DOHH2 (cell line): ENCODE data around the gene DRICH1.
"Not testable (repeated sequence)": the region's sequence is repeated elsewhere in the genome, so short reads cannot be mapped to it uniquely, and the experiment has no call there.

ENCODE experiments used
- H3F3A ChIP-seq: fragments of 200-600 bp; sonication (generic), shearing (Covaris generic); 2 replicates; pipeline ENCODE4 v1.6.0; 2016; ENCODE audit warnings: antibody characterized with exemption, mild to moderate bottlenecking; ENCODE audit not compliant: control insufficient read depth, insufficient read depth
- H3K27ac ChIP-seq: fragments of 200-600 bp; sonication (generic); 2 replicates; pipeline ENCODE4 v1.5.1; 2014; ENCODE audit warnings: low read depth, mild to moderate bottlenecking, low read length, moderate library complexity
- H3K27me3 ChIP-seq: fragments of 200-600 bp; sonication (generic); 2 replicates; pipeline ENCODE4 v1.6.1; 2014; ENCODE audit warnings: mild to moderate bottlenecking, low read length, mixed read lengths; ENCODE audit not compliant: control insufficient read depth
- H3K36me3 ChIP-seq: fragments of 200-600 bp; sonication (generic); 2 replicates; pipeline ENCODE4 v1.6.1; 2014; ENCODE audit warnings: mild to moderate bottlenecking, low read length, moderate library complexity, mixed read lengths; ENCODE audit not compliant: control insufficient read depth
- H3K4me1 ChIP-seq: fragments of 200-600 bp; sonication (generic); 2 replicates; pipeline ENCODE4 v1.6.1; 2014; ENCODE audit warnings: mild to moderate bottlenecking, low read length, mixed read lengths; ENCODE audit not compliant: control insufficient read depth
- H3K4me2 ChIP-seq: fragments of 200-600 bp; sonication (generic); 2 replicates; pipeline ENCODE4 v1.6.0; 2014; ENCODE audit warnings: mild to moderate bottlenecking, low read length, moderate library complexity
- H3K4me3 ChIP-seq: fragments of 200-600 bp; sonication (generic); 2 replicates; pipeline ENCODE4 v1.5.1; 2014; ENCODE audit warnings: mild to moderate bottlenecking, low read length, mixed read lengths
- H3K79me2 ChIP-seq: fragments of 200-600 bp; sonication (generic); 2 replicates; pipeline ENCODE4 v1.6.1; 2014; ENCODE audit warnings: mild to moderate bottlenecking, low read length, mixed read lengths; ENCODE audit not compliant: control insufficient read depth
- H3K9me2 ChIP-seq: fragments of 200-600 bp; sonication (generic); replicated peaks from 2 replicates; pipeline ENCODE4 v1.6.1; 2014; ENCODE audit warnings: mild to moderate bottlenecking, low read length, mixed read lengths; ENCODE audit not compliant: control insufficient read depth
- H3K9me3 ChIP-seq: fragments of 200-600 bp; sonication (generic); 2 replicates; pipeline ENCODE4 v1.6.1; 2014; ENCODE audit warnings: antibody characterized with exemption, low read length, mixed read lengths; ENCODE audit not compliant: control insufficient read depth, insufficient read depth
- H4K20me1 ChIP-seq: fragments of 200-600 bp; sonication (generic); 2 replicates; pipeline ENCODE4 v1.6.0; 2014; ENCODE audit warnings: low read depth, mild to moderate bottlenecking, antibody characterized with exemption, low read length, moderate library complexity; ENCODE audit not compliant: control insufficient read depth, insufficient read depth
- CTCF ChIP-seq: fragments of 200-600 bp; sonication (generic); IDR thresholded peaks from one replicate; pipeline ENCODE4 v1.5.1; 2014; ENCODE audit warnings: antibody characterized with exemption, mild to moderate bottlenecking, low read depth, low read length; ENCODE audit not compliant: poor library complexity, severe bottlenecking
- EZH2phosphoT487 ChIP-seq: fragments of 200-600 bp; sonication (generic); IDR thresholded peaks from 2 replicates; pipeline ENCODE4 v1.6.1; 2017; ENCODE audit warnings: borderline replicate concordance, mild to moderate bottlenecking, antibody characterized with exemption, low read length, moderate library complexity, mixed read lengths

Gene DRICH1

GRCh38 chr22:23673826-23674690, 41.9 kb upstream of the DRICH1 start:
- no peak overlapping the region for H3K4me3 ChIP-seq
- TF ChIP-seq CTCF = no peak
- TF ChIP-seq EZH2phosphoT487 = no peak
- H3K9me3 ChIP-seq = no peaks in the 10 kb centered on the region
- no peak overlapping the region for H3K4me2 ChIP-seq
- H3K79me2 ChIP-seq = no peaks in the 10 kb centered on the region
- H3K27me3 ChIP-seq = no peaks in the 10 kb centered on the region
- H3K36me3 ChIP-seq = no peaks in the 10 kb centered on the region
- no peaks in the 10 kb centered on the region for H3F3A ChIP-seq
- H3K9me2 ChIP-seq = no peaks in the 10 kb centered on the region
- no peaks in the 10 kb centered on the region for H4K20me1 ChIP-seq
- no peaks in the 10 kb centered on the region for H3K4me1 ChIP-seq
- no peak overlapping the region for H3K27ac ChIP-seq

DNA sequence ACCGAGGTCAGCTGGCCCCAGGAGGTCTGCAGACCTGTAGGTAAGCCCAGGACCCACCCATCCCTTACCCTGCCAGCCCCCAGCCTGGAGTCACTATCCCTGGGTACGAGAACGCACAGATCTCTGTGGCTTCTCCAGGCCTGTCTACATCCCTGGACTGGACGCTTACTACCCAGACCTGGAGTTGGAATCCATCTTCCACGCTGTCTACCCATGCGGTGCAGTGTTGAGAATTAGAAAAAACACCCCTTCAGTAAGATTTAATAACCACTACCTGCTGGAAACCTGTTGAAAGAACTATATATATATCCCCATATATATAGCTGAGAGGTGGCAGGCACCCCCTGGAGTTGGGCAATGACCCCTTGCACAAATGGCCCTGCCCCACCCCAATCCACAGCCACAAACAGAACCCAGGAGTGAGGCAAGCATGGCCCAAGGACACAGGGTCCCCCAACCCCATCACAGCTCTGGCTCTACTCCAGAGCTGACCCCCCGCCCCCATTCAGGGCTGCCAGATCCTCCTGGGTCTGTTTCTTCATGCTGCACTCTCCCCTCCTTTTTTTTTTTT, 41.0 kb upstream of the DRICH1 start:
- Histone ChIP-seq H3K9me2 (no peaks in the 10 kb centered on the region), H3K36me3 (no peaks in the 10 kb centered on the region), H3K4me2 (no peak overlapping the region), H3K4me1 (no peaks in the 10 kb centered on the region), H3K4me3 (no peak overlapping the region), H3K9me3 (no peaks in the 10 kb centered on the region), H3K79me2 (no peaks in the 10 kb centered on the region), H3F3A (no peaks in the 10 kb centered on the region), H4K20me1 (no peaks in the 10 kb centered on the region), H3K27me3 (no peaks in the 10 kb centered on the region), H3K27ac (no peak overlapping the region)
- TF ChIP-seq CTCF = no peak
- no peak for TF ChIP-seq EZH2phosphoT487

DNA sequence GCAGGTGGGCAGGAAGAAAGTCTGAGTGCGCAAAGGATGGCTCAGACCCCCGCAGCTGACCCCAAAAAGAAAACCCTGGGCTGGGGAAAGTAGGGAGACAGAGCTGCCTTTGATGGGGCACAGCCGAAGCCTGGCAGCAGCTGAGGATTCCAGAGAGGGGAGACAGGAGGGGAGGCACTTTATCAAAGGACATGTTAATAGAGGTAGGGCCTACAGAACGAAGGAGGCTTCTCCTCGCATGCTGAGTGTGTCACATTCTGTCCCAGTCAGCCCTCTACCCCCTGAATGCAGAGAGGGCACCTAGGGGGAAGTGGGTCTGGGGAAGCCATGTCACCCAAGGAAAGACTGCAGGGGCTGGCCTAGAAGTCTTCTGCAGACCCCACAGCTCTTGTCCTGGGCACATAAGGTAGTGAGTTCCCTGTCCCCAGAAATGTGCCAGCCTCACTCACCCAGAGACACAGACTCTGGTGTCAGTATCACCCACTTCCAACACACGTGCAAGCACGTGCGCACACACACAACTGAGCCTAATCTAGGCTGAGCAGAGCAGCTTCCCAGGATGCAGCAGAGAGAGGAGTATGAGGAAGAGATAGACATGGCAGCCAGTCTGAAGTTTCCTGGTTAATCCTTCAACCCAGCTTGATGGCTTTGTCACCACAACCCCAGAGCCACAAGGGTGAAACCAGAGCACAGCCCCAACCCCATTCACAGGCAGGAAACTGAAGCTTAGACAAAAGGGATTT, 40.4 kb upstream of the DRICH1 start:
- not testable (repeated sequence) for H3K9me2 ChIP-seq, H3K27ac ChIP-seq, H3K4me2 ChIP-seq, H3K79me2 ChIP-seq, H3K36me3 ChIP-seq, H3K4me1 ChIP-seq, H3F3A ChIP-seq, H3K27me3 ChIP-seq, H3K4me3 ChIP-seq, H4K20me1 ChIP-seq, H3K9me3 ChIP-seq

DNA sequence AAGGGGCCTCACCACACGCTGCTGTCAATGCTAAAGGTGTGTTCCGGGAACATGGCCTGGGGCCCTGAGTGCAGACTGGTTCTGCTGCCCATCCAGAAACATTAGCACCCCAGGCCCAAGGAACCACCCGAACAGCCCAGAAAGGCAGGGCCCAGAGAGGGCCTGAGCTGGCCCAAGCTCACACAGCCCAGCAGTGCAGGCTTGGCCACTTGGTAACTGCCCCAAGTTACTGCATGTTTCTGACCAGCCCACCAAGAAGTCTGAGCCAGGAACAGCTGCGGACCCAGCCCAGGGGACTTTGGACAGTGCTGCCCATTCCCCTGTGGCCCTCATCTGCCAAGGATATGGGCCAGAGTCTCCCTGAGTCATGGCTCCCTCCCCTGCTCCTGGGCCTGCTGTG, 39.3 kb upstream of the DRICH1 start:
- H3K79me2 ChIP-seq, H4K20me1 ChIP-seq, H3F3A ChIP-seq, H3K4me1 ChIP-seq, H3K36me3 ChIP-seq, H3K27ac ChIP-seq, H3K4me2 ChIP-seq, H3K9me3 ChIP-seq, H3K27me3 ChIP-seq, H3K9me2 ChIP-seq, H3K4me3 ChIP-seq: not testable (repeated sequence)
